Measurements from ENCODE around the gene OXCT1.
A peak's percentile ranks its signal among the peaks of the same experiment; 100 is the strongest.

Gene OXCT1

GRCh38 chr5:41869724-41870626, at the start of gene OXCT1:
OXCT1 (minus strand) TSS chr5:41870425; CDS start chr5:41870358, 67 bp downstream.
- peak; percentile 86 for DNase-seq

GRCh38 chr5:41918105-41918504, 47.9 kb upstream of the OXCT1 start:
- DNase-seq = no peak

GRCh38 chr5:41908374-41909079, 38.3 kb upstream of the OXCT1 start:
- no peak for DNase-seq

- no peak for DNase-seq
These were observed 35.9 kb upstream of the OXCT1 start for GRCh38 chr5:41906151-41906550.

GRCh38 chr5:41903892-41904799, 33.9 kb upstream of the OXCT1 start, which contains the start of gene RIMOC1:
RIMOC1 (plus strand) TSS chr5:41904344; CDS start chr5:41904368, 24 bp downstream.
- peak; percentile 100 for DNase-seq

- DNase-seq = no peak
These were observed 33.2 kb upstream of the OXCT1 start for GRCh38 chr5:41903382-41903891.

- no peak for DNase-seq
These were observed 26.0 kb upstream of the OXCT1 start for GRCh38 chr5:41896230-41896629.

GRCh38 chr5:41893074-41893851, 23.0 kb upstream of the OXCT1 start:
- no peak for DNase-seq

- DNase-seq = no peak
These were observed 21.8 kb upstream of the OXCT1 start for GRCh38 chr5:41892031-41892430.

- no peak for DNase-seq
These were observed 21.0 kb upstream of the OXCT1 start for GRCh38 chr5:41891066-41891707.

- DNase-seq = no peak
These were observed 15.1 kb upstream of the OXCT1 start for GRCh38 chr5:41885286-41885685.

- no peak for DNase-seq
These were observed 13.7 kb upstream of the OXCT1 start for GRCh38 chr5:41883936-41884335.

GRCh38 chr5:41883243-41883642, 13.0 kb upstream of the OXCT1 start:
- DNase-seq = no peak

- no peak for DNase-seq
These were observed 12.5 kb upstream of the OXCT1 start for GRCh38 chr5:41882765-41883164.

- no peak for DNase-seq
These were observed 8.6 kb upstream of the OXCT1 start for GRCh38 chr5:41878643-41879478.

- DNase-seq = no peak
These were observed 7.9 kb upstream of the OXCT1 start for GRCh38 chr5:41878173-41878572.

GRCh38 chr5:41877408-41877807, 7.2 kb upstream of the OXCT1 start:
- no peak for DNase-seq

GRCh38 chr5:41876678-41877077, 6.5 kb upstream of the OXCT1 start:
- no peak for DNase-seq

- no peak for DNase-seq
These were observed 4.9 kb upstream of the OXCT1 start for GRCh38 chr5:41875121-41875520.

GRCh38 chr5:41874512-41875060, 4.4 kb upstream of the OXCT1 start:
- DNase-seq = no peak

All from NCI-H2081 treated with DMSO at 0.1 percent for 48 hours (cell line).